MCF 10A (cell line): ENCODE results near the gene ANLN. TPM values are rescaled to one million over a fixed set of nuclear protein-coding genes. Genes with fewer than 3 reads are reported as not detected.

ENCODE experiments used
- BruUV-seq: library from RNA; stranded (reverse); fragments of 400-500 nt; replicated peaks from 2 replicates; lab custom pipeline; 2021; lab: Mats Ljungman, UMichigan
- CTCF ChIA-PET: fragments of 300-600 bp; sonication (Branson Sonifier 250); formaldehyde crosslinking; extraction: SDS; loops from one replicate; lab custom pipeline; 2021; ENCODE audit warnings: antibody characterized with exemption, inconsistent platforms; lab: Yijun Ruan, JAX
- POLR2A ChIA-PET: fragments of 300-600, 350-650 bp; sonication (Branson Sonifier 250); formaldehyde crosslinking; extraction: SDS; loops from one replicate; lab custom pipeline; 2020; ENCODE audit warnings: antibody characterized with exemption, inconsistent platforms; lab: Yijun Ruan, JAX
- DNase-seq: peaks from one replicate; pipeline ENCODE4 v3.0.0-alpha.2; 2018; ENCODE audit not compliant: unreplicated experiment
- H3K27ac Mint-ChIP-seq: one replicate; pipeline ENCODE4 v1.8.0; 2022; ENCODE audit warnings: mild to moderate bottlenecking, low read depth, mixed read lengths; ENCODE audit not compliant: unreplicated experiment
- H3K27me3 Mint-ChIP-seq: one replicate; pipeline ENCODE4 v1.8.0; 2022; ENCODE audit warnings: mixed read lengths; ENCODE audit not compliant: insufficient read depth, unreplicated experiment
- H3K36me3 Mint-ChIP-seq: one replicate; pipeline ENCODE4 v1.8.0; 2022; ENCODE audit warnings: mild to moderate bottlenecking, moderate library complexity, mixed read lengths; ENCODE audit not compliant: insufficient read depth, unreplicated experiment
- H3K4me1 Mint-ChIP-seq: one replicate; pipeline ENCODE4 v1.8.0; 2022; ENCODE audit warnings: mixed read lengths; ENCODE audit not compliant: insufficient read depth, unreplicated experiment
- H3K4me3 Mint-ChIP-seq: one replicate; pipeline ENCODE4 v1.8.0; 2022; ENCODE audit warnings: mild to moderate bottlenecking, moderate library complexity, mixed read lengths; ENCODE audit not compliant: unreplicated experiment
- H3K9me3 Mint-ChIP-seq: one replicate; pipeline ENCODE4 v1.8.0; 2022; ENCODE audit warnings: mixed read lengths; ENCODE audit not compliant: unreplicated experiment
- CTCF ChIP-seq: fragments of 200-600 bp; IDR thresholded peaks from one replicate; pipeline ENCODE4 v1.8.0; 2022; ENCODE audit warnings: antibody characterized with exemption, mild to moderate bottlenecking; ENCODE audit not compliant: unreplicated experiment
- intact Hi-C: fragments of 100-400 bp; cut with micrococcal nuclease; formaldehyde crosslinking; loops from 2 replicates; pipeline ENCODE4 v1.14.1; 2022
- total RNA-seq: library from RNA; stranded (reverse); gene quantifications from 2 replicates; pipeline ENCODE4 v1.2.3, GENCODE V29; 2022

The ANLN gene
- total RNA-seq, 1 experiment from 2014 or later = 104 TPM

GRCh38 chr7:36366718-36367560, 22.7 kb upstream of the ANLN start:
- CTCF ChIA-PET = interaction anchor here (0.5 to 2.8 kb wide), 24 partner anchors 7 to 833 kb away, joined by 3 to 30 read pairs (median 4); partner anchors contain the start of gene ANLN
- peak; percentile 83 for TF ChIP-seq CTCF
- Mint-ChIP-seq H3K4me1 (no peaks in the 10 kb centered on the region), H3K4me3 (peak overlapping the region; percentile 80), H3K9me3 (no peaks in the 10 kb centered on the region), H3K27ac (peak overlapping the region; percentile 70), H3K36me3 (peaks cover 7% of the 10 kb centered on the region), H3K27me3 (no peaks in the 10 kb centered on the region)
- intact Hi-C loops = loop anchor here (1.0 to 5.0 kb wide), 2 partner anchors 25 to 65 kb away; no protein-coding TSS in a partner anchor
- peak; percentile 87 for DNase-seq
- BruUV-seq = no TSS peak
- POLR2A ChIA-PET = interaction anchor here (0.6 to 5.0 kb wide), 8 partner anchors 12 to 84 kb away, joined by 3 to 87 read pairs (median 5); partner anchors contain the start of gene ANLN

GRCh38 chr7:36367561-36368077, 22.0 kb upstream of the ANLN start:
- CTCF ChIA-PET = interaction anchor here (0.7 to 2.8 kb wide), 19 partner anchors 10 to 832 kb away, joined by 3 to 30 read pairs (median 5); partner anchors contain the start of gene ANLN
- Mint-ChIP-seq H3K9me3 (no peaks in the 10 kb centered on the region), H3K4me1 (no peaks in the 10 kb centered on the region), H3K4me3 (peak overlapping the region; percentile 80), H3K36me3 (peaks cover 7% of the 10 kb centered on the region), H3K27me3 (no peaks in the 10 kb centered on the region), H3K27ac (peak overlapping the region; percentile 70)
- no TSS peak for BruUV-seq
- TF ChIP-seq CTCF = no peak
- POLR2A ChIA-PET = interaction anchor here (0.6 to 5.0 kb wide), 6 partner anchors 12 to 1139 kb away, joined by 3 to 87 read pairs (median 4); partner anchors contain the start of gene ANLN
- no peak for DNase-seq
- intact Hi-C loops = loop anchor here (1.0 to 5.0 kb wide), 2 partner anchors 25 to 65 kb away; no protein-coding TSS in a partner anchor

- Mint-ChIP-seq H3K36me3 (peaks cover 7% of the 10 kb centered on the region), H3K27me3 (no peaks in the 10 kb centered on the region), H3K4me3 (no peak overlapping the region), H3K27ac (no peak overlapping the region), H3K9me3 (no peaks in the 10 kb centered on the region), H3K4me1 (no peaks in the 10 kb centered on the region)
- BruUV-seq = no TSS peak
- TF ChIP-seq CTCF = no peak
- CTCF ChIA-PET = interaction anchor here (1.2 to 2.8 kb wide), 4 partner anchors 9 to 72 kb away, joined by 11 to 30 read pairs (median 17); no protein-coding TSS in a partner anchor
- intact Hi-C loops = loop anchor here (5.0 kb wide), 1 partner anchor 64 kb away; no protein-coding TSS in a partner anchor
- POLR2A ChIA-PET = interaction anchor here (0.6 to 5.0 kb wide), 3 partner anchors 13 to 1138 kb away, joined by 3 to 87 read pairs (median 3); partner anchors contain the start of gene ANLN
- DNase-seq = no peak
Measured at GRCh38 chr7:36368496-36368895, 21.2 kb upstream of the ANLN start.
